ENCODE results near the gene DOK6. TPM values are rescaled to one million over a fixed set of nuclear protein-coding genes. Genes with fewer than 3 reads are reported as not detected.

Gene DOK6
- total and polyA plus RNA-seq, 2 of the 13 experiments (the other 11 are each of a cell fraction or from before 2014, with no cell fraction given), result 17.0 to 17.2 TPM

DNA sequence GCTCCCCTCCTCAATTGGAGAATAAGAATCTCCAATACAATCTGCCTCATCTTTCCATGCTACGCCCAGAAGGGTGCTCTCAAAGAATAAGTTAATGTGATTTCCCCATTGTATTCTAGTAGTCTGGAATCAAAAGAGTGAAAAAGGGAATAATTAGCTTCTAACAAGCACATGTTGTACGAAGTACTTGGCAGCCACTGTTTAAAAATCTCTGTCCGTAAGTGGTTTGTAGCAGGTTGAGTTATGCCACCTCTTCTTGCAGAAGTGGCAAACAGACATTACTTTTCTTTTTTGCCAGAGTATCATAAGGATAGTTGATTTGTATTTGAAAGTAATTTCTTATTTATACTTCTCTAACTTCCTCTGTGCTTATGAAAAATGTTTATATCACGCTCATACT, 362.3 kb downstream of the DOK6 start:
- no peaks in the 10 kb centered on the region for H3K4me1 ChIP-seq (ENCODE audit: insufficient read depth, low read length)
- TF ChIP-seq STAT5B (CRISPR knock-in tag; IDR thresholded peaks at IDR 0.05) (no peak), ZBTB39 (CRISPR knock-in tag; IDR thresholded peaks at IDR 0.05) (no peak), ZNF101 (CRISPR knock-in tag; IDR thresholded peaks at IDR 0.05; ENCODE audit: borderline replicate concordance, low read depth) (no peak), ZNF839 (CRISPR knock-in tag; IDR thresholded peaks at IDR 0.05; ENCODE audit: borderline replicate concordance) (no peak)
- ChIA-PET POLR2A (no interaction called here), CTCF (ENCODE audit: low intra/inter-chr PET ratio, low total read pairs) (no interaction called here)
- H3K9ac ChIP-seq (ENCODE audit: insufficient read depth, low read depth, low read length), result no peak overlapping the region
- H3K27ac ChIP-seq (ENCODE audit: extremely low read length, insufficient read depth, low read length), result no peak overlapping the region
- ATAC-seq (no peak), FAIRE-seq (no peak), DNase-seq (ENCODE audit: low spot score) (no peak)
- in situ Hi-C loops (cut with HindIII; ENCODE audit: extremely low pct_ligation_motif_present, low pct_unique_long_range_greater_than_20kb) (loop anchor here (25.0 kb wide), 1 partner anchor 401 kb away; no protein-coding TSS in a partner anchor), intact Hi-C loops (cut with micrococcal nuclease; ENCODE audit: unreplicated experiment) (no loop called here)
- H3K9me3 ChIP-seq (ENCODE audit: low read length), result no peaks in the 10 kb centered on the region
- H3K79me2 ChIP-seq (ENCODE audit: insufficient read depth, low read length), result no peaks in the 10 kb centered on the region
- no peaks in the 10 kb centered on the region for H3K27me3 ChIP-seq (ENCODE audit: control insufficient read depth in 1 of 2, insufficient read depth in 2 of 2, low read length in 2 of 2)
- 71% methylated on average over 4 of the region's 4 CpGs for WGBS (ENCODE audit: low lambda C conversion rate)
- no peak overlapping the region for H3K4me2 ChIP-seq (ENCODE audit: low read depth, low read length)
- H2AFZ ChIP-seq (ENCODE audit: low read length), result no peak overlapping the region
- no TSS peak for BruUV-seq (replicated peaks)
- H3K36me3 ChIP-seq (replicated peaks in 1 of 2; ENCODE audit: control insufficient read depth in 1 of 2, insufficient read depth in 2 of 2, low read length in 2 of 2), result no peaks in the 10 kb centered on the region
- H4K20me1 ChIP-seq (ENCODE audit: insufficient read depth, low read length), result no peaks in the 10 kb centered on the region
- no peak overlapping the region for H3K4me3 ChIP-seq (replicated peaks in 1 of 3; ENCODE audit: insufficient read depth in 1 of 3, low read depth in 2 of 3, low read length in 3 of 3)

DNA sequence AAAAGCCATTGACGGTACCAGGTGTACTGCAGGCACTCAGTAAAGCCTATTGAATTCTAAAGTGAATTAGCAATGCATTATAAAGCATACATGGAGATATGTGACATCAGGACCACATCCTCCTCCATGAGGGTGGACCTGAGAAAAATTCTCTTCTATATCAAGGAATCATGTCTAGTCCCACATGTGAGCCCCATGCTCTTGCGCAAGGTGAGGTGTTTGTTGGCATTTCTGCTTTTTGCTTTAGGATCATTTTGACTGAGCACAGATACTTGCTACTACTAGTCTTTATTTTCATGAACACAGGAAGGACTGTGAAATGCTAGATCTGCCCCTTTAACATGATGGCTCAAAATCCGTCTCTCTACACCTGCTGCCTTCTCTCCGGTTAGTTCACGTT, 363.1 kb downstream of the DOK6 start:
- WGBS (ENCODE audit: low lambda C conversion rate), result 94% methylated on average over 5 of the region's 5 CpGs
- DNase-seq (ENCODE audit: low spot score), result no peak

More for the DNA sequence above, 363.1 kb downstream of the DOK6 start:
- H3K4me3 ChIP-seq (replicated peaks in 1 of 3; ENCODE audit: insufficient read depth in 1 of 3, low read depth in 2 of 3, low read length in 3 of 3), result no peak overlapping the region
- H4K20me1 ChIP-seq (ENCODE audit: insufficient read depth, low read length), result no peaks in the 10 kb centered on the region
- H2AFZ ChIP-seq (ENCODE audit: low read length), result no peak overlapping the region
- intact Hi-C loops (cut with micrococcal nuclease; ENCODE audit: unreplicated experiment) (no loop called here), in situ Hi-C loops (cut with HindIII; ENCODE audit: extremely low pct_ligation_motif_present, low pct_unique_long_range_greater_than_20kb) (loop anchor here (25.0 kb wide), 1 partner anchor 402 kb away; no protein-coding TSS in a partner anchor)
- H3K27me3 ChIP-seq (ENCODE audit: control insufficient read depth in 1 of 2, insufficient read depth in 2 of 2, low read length in 2 of 2), result no peaks in the 10 kb centered on the region
- CTCF ChIA-PET (ENCODE audit: low intra/inter-chr PET ratio, low total read pairs), result no interaction called here
- no peak overlapping the region for H3K9ac ChIP-seq (ENCODE audit: insufficient read depth, low read depth, low read length)
- H3K9me3 ChIP-seq (ENCODE audit: low read length), result no peaks in the 10 kb centered on the region
- BruUV-seq (replicated peaks), result no TSS peak
- H3K27ac ChIP-seq (ENCODE audit: extremely low read length, insufficient read depth, low read length), result no peak overlapping the region
- no peaks in the 10 kb centered on the region for H3K36me3 ChIP-seq (replicated peaks in 1 of 2; ENCODE audit: control insufficient read depth in 1 of 2, insufficient read depth in 2 of 2, low read length in 2 of 2)
- TF ChIP-seq CEBPB (IDR thresholded peaks at IDR 0.05; ENCODE audit: borderline replicate concordance, low read depth, low read length) (peak; percentile 62), ZSCAN31 (CRISPR knock-in tag; IDR thresholded peaks at IDR 0.05; ENCODE audit: low read depth) (no peak)
- POLR2A ChIA-PET, result no interaction called here
- no peak for FAIRE-seq
- H3K79me2 ChIP-seq (ENCODE audit: insufficient read depth, low read length), result no peaks in the 10 kb centered on the region
- peaks cover 6% of the 10 kb centered on the region for H3K4me1 ChIP-seq (ENCODE audit: insufficient read depth, low read length)
- no peak overlapping the region for H3K4me2 ChIP-seq (ENCODE audit: low read depth, low read length)
- ATAC-seq, result no peak
